DND-41 (cell line): ENCODE results near the gene SETD6.

Experiments used
- CTCF ChIP-seq: IDR thresholded peaks from 2 replicates; pipeline ENCODE4 v1.5.1; 2012; ENCODE audit warnings: borderline replicate concordance, low read length, moderate library complexity, mild to moderate bottlenecking; ENCODE audit not compliant: poor library complexity, severe bottlenecking; ENCODE audit errors: extremely low read depth
- EZH2 ChIP-seq: IDR thresholded peaks from 3 replicates; pipeline ENCODE4 v1.6.1; 2012; ENCODE audit warnings: borderline replicate concordance, low read depth, mild to moderate bottlenecking, moderate library complexity, low read length, inconsistent platforms; ENCODE audit not compliant: severe bottlenecking

GRCh38 chr16:58492735-58493134 is 22.6 kb upstream of the SETD6 start:
- TF ChIP-seq CTCF (no peak), EZH2 (no peak)
